HepG2 (cell line): ENCODE results near the gene CHN1.

Experiments used
- ATF4 ChIP-seq, 2 experiments: fragments of 450-650 bp in 1 of 2; sonication (generic) in 1 of 2; formaldehyde crosslinking; IDR thresholded peaks; 2 replicates each; pipeline versions ENCODE4 v1.5.0 to v1.8.0; 2020 to 2022; ENCODE audit warnings: mild to moderate bottlenecking in 1 of 2, missing genetic modification reagents in 1 of 2
- ESRRA ChIP-seq: sonication (generic); formaldehyde crosslinking; IDR thresholded peaks from 2 replicates; pipeline ENCODE4 v1.5.1; 2020; ENCODE audit warnings: mild to moderate bottlenecking, low read depth, missing genetic modification reagents
- IRF2 ChIP-seq: IDR thresholded peaks from 2 replicates; pipeline ENCODE4 v1.6.1; 2018; ENCODE audit warnings: missing genetic modification reagents, missing compliant biosample characterization
- NCOA1 ChIP-seq: sonication (generic); formaldehyde crosslinking; IDR thresholded peaks from 2 replicates; pipeline ENCODE4 v1.9.0; 2021; ENCODE audit warnings: missing genetic modification reagents
- POLR2A ChIP-seq, 2 experiments: IDR thresholded peaks; 2 replicates each; pipeline ENCODE4 v1.6.1; 2011; ENCODE audit warnings: low read depth in 2 of 2, low read length in 2 of 2, mild to moderate bottlenecking in 1 of 2, moderate library complexity in 1 of 2; ENCODE audit not compliant: insufficient read depth in 1 of 2
- TF ChIP-seq, protein P1 (sequence below): sonication (generic); formaldehyde crosslinking; IDR thresholded peaks from 2 replicates; pipeline ENCODE4 v1.5.0; 2020; ENCODE audit warnings: mild to moderate bottlenecking, missing genetic modification reagents, moderate library complexity

GRCh38 chr2:174996622-174997021, 8.6 kb downstream of the CHN1 start:
- TF ChIP-seq ESRRA (no peak), ATF4 (CRISPR knock-in tag; IDR thresholded peaks at IDR 0.05) (no peak), NCOA1 (CRISPR knock-in tag) (no peak), POLR2A (IDR thresholded peaks at IDR 0.05; ENCODE audit: insufficient read depth in 1 of 2, low read depth in 2 of 2, low read length in 2 of 2) (no peak), IRF2 (no peak)
- TF ChIP-seq, protein P1, sequence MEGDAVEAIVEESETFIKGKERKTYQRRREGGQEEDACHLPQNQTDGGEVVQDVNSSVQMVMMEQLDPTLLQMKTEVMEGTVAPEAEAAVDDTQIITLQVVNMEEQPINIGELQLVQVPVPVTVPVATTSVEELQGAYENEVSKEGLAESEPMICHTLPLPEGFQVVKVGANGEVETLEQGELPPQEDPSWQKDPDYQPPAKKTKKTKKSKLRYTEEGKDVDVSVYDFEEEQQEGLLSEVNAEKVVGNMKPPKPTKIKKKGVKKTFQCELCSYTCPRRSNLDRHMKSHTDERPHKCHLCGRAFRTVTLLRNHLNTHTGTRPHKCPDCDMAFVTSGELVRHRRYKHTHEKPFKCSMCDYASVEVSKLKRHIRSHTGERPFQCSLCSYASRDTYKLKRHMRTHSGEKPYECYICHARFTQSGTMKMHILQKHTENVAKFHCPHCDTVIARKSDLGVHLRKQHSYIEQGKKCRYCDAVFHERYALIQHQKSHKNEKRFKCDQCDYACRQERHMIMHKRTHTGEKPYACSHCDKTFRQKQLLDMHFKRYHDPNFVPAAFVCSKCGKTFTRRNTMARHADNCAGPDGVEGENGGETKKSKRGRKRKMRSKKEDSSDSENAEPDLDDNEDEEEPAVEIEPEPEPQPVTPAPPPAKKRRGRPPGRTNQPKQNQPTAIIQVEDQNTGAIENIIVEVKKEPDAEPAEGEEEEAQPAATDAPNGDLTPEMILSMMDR (CRISPR knock-in tag), result no peak
